ENCODE data around the gene RBMS3.
"Not testable (repeated sequence)": the region's sequence is repeated elsewhere in the genome, so short reads cannot be mapped to it uniquely, and the experiment has no call there.

RBMS3 gene

DNA sequence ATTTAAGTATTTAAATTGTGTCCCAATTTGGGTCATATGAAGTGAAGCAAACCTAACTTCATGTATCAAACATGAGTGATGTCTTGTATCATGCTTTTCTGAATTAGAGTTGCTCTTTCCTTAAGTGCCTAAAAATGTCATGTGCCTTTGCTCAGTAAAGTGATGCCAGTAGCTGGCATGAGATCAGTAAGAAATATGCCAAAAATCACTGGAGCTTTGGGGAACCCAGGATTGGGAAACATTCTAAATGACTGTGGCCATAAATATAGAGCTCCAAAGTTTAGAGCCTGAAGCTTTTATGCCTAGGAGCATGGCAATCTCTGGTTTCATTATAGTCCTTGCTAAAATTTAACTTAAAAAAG, 33.8 kb downstream of the RBMS3 start:
- H3K4me1 Mint-ChIP-seq: no peaks in the 10 kb centered on the region
- peaks cover 4% of the 10 kb centered on the region for H3K9me3 Mint-ChIP-seq
- H3K36me3 Mint-ChIP-seq: no peaks in the 10 kb centered on the region
- H3K27ac Mint-ChIP-seq: no peak overlapping the region
- no peak for DNase-seq (ENCODE audit: low spot score in 2 of 2)
- ATAC-seq: no peak
- no peak overlapping the region for H3K4me3 Mint-ChIP-seq

DNA sequence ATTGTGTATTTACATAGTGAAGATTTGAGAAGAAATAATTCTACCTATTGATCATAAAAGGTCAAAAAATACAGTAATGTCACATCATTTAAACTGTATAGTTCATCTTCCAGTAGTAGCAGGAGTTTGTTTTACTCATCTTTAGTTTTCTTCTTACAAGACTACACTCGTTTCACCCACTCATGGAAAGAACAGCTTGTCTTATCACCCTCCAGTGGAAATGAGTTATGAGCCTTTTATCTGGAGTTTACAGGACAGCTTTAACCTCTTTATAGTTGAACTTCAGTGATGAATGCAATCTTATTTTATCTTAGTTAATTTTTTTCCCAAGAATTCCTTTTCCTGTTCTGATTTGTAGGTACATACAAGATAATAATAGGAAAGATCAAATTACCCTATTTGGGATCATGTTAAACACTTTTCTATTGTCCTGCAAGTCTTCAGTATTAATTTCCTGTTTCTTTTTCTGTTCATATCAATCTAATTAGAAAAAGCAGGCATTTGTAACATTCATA, 36.8 kb downstream of the RBMS3 start:
- no peaks in the 10 kb centered on the region for H3K36me3 Mint-ChIP-seq
- H3K4me3 Mint-ChIP-seq: no peak overlapping the region
- peaks cover 1% of the 10 kb centered on the region for H3K9me3 Mint-ChIP-seq
- no peak for ATAC-seq
- no peak overlapping the region for H3K27ac Mint-ChIP-seq
- DNase-seq (ENCODE audit: low spot score in 2 of 2): no peak
- no peaks in the 10 kb centered on the region for H3K4me1 Mint-ChIP-seq

DNA sequence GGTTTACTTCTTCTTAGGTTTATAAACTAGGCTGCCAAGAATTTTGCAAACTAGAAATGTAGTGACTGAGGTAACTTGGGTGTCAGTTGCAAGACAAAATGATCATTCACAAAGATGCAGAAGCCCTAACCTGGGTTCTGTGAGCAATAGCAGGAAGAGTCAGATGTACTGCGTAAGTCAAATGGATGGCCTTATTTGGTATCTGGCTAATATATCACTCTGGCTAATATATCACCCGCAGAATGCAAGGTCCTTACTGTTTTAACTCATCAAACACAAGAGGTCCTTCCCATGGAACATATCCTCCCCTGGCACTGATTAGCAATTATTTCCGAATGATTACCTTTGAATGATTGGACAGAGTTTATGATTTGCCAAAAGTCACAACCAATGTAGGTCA, 37.4 kb downstream of the RBMS3 start:
- Mint-ChIP-seq H3K36me3 (no peaks in the 10 kb centered on the region), H3K4me3 (no peak overlapping the region), H3K27ac (no peak overlapping the region), H3K4me1 (no peaks in the 10 kb centered on the region), H3K9me3 (no peaks in the 10 kb centered on the region)
- ATAC-seq (no peak), DNase-seq (ENCODE audit: low spot score in 2 of 2) (no peak)

DNA sequence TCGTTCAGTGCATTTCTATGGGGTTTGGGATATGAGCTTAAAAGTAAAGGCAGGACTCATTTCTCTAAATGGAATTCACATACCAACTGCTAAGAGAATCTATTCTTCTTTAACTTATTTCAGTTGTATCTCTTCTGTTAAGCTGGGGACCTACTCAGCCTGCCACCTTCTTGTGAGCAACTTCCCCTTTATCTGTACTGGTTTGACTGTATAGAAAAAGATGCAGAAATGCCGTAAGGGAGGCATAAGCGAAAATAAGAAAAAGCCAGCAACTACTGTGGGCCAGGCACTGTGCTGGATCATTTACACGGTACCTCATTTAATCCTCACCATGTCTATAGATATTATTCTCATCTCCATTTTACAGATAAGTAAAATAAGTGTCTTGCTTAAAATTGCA, 38.4 kb downstream of the RBMS3 start:
- Mint-ChIP-seq H3K4me1 (no peaks in the 10 kb centered on the region), H3K4me3 (no peak overlapping the region), H3K9me3 (no peaks in the 10 kb centered on the region), H3K27ac (no peak overlapping the region), H3K36me3 (no peaks in the 10 kb centered on the region)
- DNase-seq (ENCODE audit: low spot score in 2 of 2) (no peak), ATAC-seq (no peak)

DNA sequence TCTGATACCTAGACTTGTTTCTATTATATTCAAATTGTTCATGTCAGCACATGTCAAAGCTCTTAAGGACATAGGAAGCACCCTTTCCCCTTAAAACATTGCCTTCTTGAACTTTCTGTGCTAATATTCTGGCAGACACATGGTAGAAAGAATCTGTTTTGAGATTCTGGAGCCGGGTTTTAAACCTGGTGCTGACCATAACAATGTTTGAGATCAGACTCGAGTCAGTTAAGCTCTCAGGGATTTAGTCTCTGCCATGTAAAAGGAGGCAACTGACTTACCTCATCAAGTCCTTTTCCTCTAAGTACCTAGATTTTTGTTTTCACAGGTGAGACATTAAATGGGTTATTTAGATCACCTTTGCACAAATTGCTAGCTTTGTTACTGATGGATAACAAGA, 38.9 kb downstream of the RBMS3 start:
- no peak for DNase-seq (ENCODE audit: low spot score in 2 of 2)
- Mint-ChIP-seq H3K4me1 (no peaks in the 10 kb centered on the region), H3K4me3 (no peak overlapping the region), H3K9me3 (no peaks in the 10 kb centered on the region), H3K36me3 (no peaks in the 10 kb centered on the region), H3K27ac (no peak overlapping the region)
- no peak for ATAC-seq

DNA sequence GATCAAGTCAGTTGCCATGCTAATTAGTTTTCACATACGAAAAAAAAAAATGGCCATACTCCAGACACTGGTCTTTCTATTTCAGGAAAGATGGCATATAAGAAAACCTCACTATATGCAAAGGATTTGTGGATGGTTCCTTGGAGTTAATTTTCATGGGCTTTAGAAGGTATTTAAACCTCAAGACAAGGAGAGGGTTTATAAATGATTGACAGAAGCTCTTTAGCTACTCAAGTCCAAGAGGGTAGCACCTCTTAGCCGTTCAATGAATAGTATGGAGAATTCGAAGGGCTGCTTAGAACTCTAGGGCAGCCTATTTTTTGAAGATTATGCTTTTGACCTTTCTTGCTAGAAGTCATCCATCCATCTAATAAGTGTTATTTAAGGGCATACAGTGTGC, 41.7 kb downstream of the RBMS3 start:
- DNase-seq (ENCODE audit: low spot score in 2 of 2) (no peak), ATAC-seq (no peak)
- Mint-ChIP-seq H3K4me3 (no peak overlapping the region), H3K9me3 (peaks cover 5% of the 10 kb centered on the region), H3K27ac (no peak overlapping the region), H3K36me3 (no peaks in the 10 kb centered on the region), H3K4me1 (no peaks in the 10 kb centered on the region)

DNA sequence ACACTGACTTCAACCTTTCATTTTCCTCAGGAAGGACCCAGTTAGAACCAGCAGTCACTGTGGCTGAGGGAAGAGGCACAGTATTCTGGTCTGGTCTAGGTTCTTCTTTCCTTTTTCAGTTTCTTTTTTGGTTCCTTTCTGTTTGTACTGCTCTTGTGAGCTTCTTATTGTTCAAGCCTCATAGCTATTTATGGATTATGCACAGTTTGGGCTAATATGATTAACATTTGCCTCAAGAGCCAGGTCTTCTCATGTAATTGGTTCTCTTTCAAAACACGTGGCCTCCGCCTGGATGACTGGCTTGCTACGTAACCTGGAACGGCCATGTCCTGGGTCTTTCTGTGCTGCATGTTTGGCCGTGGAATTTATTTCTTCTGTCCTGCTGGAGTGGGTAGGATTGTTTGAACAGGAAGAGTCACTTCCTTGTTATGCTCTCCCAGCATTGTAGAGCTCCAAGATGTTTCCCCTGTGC, 43.3 kb downstream of the RBMS3 start:
- no peak overlapping the region for H3K27ac Mint-ChIP-seq
- peaks cover 5% of the 10 kb centered on the region for H3K9me3 Mint-ChIP-seq
- no peak for DNase-seq (ENCODE audit: low spot score in 2 of 2)
- no peak overlapping the region for H3K4me3 Mint-ChIP-seq
- H3K4me1 Mint-ChIP-seq: no peaks in the 10 kb centered on the region
- no peak for ATAC-seq
- H3K36me3 Mint-ChIP-seq: no peaks in the 10 kb centered on the region

DNA sequence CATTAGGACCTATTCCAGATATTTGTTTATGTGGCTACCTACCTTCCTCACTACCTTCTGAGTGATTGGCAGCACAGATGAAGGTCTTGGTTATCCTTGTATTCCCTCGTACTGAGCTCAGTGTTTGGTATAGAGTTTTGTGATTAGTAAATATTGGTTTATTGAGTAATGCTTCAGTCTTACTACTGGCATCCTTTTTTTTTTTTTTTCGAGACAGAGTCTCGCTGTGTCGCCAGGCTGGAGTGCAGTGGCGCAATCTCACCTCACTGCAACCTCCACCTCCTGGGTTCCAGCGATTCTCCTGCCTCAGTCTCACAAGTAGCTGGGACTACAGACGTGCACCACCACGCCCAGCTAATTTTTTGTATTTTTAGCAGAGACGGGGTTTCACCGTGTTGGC, 45.7 kb downstream of the RBMS3 start:
- not testable (repeated sequence) for H3K36me3 Mint-ChIP-seq; H3K4me3 Mint-ChIP-seq; DNase-seq (ENCODE audit: low spot score in 2 of 2); ATAC-seq; H3K9me3 Mint-ChIP-seq; H3K27ac Mint-ChIP-seq; H3K4me1 Mint-ChIP-seq

DNA sequence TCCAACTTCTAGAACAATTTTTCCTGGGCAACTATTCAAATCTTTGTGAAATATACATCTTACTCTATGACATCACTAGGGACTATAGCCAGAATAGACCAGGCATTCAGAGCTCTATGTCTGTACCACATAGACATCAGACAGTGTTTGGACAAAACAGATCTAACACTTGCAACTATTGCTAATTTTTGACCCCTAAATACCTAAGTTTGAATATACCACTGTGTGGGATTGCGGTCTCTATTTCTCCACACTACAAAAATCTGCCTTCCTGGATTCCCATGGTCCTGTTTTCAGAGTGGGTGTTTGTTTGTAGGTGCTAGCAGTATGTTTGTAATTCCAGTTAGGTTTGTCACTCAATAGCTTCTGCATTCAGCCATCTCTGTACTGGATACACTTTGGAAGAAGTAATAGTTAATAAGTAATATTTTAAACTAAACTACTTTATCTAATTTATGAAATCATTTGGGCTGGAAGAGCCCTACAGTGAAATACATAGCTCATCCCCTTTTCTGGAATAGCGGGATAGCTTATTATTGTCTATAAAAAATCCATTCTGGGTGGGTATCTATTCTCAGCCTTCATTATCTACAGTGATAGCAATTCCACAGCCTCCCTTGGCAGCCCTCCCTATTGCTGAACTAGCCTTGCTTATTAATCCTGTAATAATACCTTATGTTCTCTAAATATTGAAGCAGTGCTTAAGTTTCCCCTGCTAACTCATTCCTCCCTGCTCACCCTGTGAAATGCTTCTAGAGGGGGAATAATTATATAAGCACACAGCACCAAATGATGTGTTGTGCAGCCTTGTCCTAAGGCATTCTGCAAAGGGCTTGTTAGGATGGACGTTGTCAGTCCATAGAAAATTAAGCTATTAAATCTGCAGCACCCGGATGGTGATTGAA, 49.4 kb downstream of the RBMS3 start:
- no peak overlapping the region for H3K27ac Mint-ChIP-seq
- H3K4me1 Mint-ChIP-seq: no peaks in the 10 kb centered on the region
- H3K9me3 Mint-ChIP-seq: peaks cover 5% of the 10 kb centered on the region
- DNase-seq (ENCODE audit: low spot score in 2 of 2) (no peak), ATAC-seq (no peak)
- H3K4me3 Mint-ChIP-seq: no peak overlapping the region
- no peaks in the 10 kb centered on the region for H3K36me3 Mint-ChIP-seq

DNA sequence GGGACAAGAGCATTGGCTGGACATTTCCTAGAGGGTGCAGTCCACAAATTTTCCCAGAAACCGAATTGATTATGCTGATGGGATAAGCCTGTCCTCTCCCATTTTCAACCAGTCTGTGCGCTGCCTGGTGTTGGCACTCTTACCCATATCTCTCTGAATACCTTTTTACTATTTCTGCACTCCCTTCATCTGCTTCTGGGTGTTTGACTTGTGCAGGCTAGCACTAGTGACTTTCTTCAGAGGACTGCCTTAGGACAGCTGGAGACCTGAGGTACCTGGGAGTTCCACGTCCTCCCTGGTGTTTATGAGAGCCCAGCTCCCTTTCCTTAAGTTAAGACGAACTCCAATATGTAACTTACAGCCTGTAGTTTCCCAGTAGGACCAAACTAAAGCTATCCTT, 50.2 kb downstream of the RBMS3 start:
- Mint-ChIP-seq H3K4me3 (no peak overlapping the region), H3K4me1 (no peaks in the 10 kb centered on the region), H3K9me3 (peaks cover 5% of the 10 kb centered on the region), H3K27ac (no peak overlapping the region), H3K36me3 (no peaks in the 10 kb centered on the region)
- DNase-seq (ENCODE audit: low spot score in 2 of 2): no peak
- ATAC-seq: no peak

DNA sequence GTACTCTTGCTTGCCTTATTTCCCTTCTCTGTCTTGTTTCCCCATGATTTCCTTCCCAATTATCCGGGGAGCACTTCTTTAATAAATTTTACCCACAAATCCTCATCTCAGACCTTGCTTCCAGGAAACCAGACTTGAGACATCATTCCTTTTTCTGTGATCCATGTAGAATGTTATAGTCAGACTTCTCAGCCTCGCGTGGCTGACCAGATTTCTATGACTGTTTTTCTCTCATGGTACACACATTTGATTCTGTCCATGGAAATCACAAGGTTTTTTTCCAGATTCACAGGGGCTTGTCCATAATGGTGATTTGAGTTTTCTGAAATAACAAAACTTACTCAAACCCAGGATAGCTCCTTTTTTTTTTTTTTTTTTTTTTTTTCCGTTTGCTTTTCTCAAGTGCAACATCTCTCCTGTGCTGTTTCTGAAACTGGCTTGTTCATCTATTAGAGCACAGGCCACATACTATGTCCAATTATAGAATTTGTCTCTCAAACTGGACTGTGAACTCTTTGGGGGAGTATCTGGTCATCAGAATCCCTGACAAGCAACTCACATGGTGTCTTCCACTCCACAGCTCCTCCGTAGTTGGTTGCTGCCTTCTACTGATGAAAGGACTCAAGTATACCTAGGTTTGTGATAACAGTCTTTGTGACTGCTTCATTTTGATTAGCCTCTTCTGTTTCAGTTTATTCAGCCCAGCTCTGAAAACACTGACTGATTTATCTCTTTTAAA, 50.8 kb downstream of the RBMS3 start:
- no peaks in the 10 kb centered on the region for H3K4me1 Mint-ChIP-seq
- no peak overlapping the region for H3K27ac Mint-ChIP-seq

DNA sequence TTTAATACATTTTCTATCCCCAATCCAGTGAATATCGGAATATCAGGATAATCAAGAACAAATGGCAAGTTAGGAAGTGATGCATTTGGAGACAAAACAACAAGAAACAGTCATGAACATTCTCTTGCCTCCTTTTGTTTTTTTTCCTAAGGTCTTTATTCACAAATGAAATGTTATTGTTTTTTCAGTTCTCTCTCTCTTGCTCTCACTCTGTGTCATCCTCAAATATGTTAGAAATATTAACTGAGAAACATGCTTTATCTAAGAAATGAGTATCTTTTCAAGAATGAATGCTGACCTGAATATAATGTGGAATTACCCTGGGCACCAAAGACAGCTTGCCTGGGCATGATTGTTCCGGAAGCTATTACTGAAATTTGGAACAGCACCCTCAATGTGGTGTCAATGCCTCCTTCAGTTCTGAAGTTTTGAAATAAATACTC, 51.3 kb downstream of the RBMS3 start:
- Mint-ChIP-seq H3K9me3 (peaks cover 2% of the 10 kb centered on the region), H3K4me1 (no peaks in the 10 kb centered on the region), H3K36me3 (no peaks in the 10 kb centered on the region), H3K4me3 (no peak overlapping the region), H3K27ac (no peak overlapping the region)
- ATAC-seq (peak; percentile 53), DNase-seq (ENCODE audit: low spot score in 2 of 2) (no peak)

More for the DNA sequence above, 50.8 kb downstream of the RBMS3 start:
- Mint-ChIP-seq H3K36me3 (no peaks in the 10 kb centered on the region), H3K4me3 (no peak overlapping the region), H3K9me3 (peaks cover 2% of the 10 kb centered on the region)
- DNase-seq (ENCODE audit: low spot score in 2 of 2) (no peak), ATAC-seq (no peak)

DNA sequence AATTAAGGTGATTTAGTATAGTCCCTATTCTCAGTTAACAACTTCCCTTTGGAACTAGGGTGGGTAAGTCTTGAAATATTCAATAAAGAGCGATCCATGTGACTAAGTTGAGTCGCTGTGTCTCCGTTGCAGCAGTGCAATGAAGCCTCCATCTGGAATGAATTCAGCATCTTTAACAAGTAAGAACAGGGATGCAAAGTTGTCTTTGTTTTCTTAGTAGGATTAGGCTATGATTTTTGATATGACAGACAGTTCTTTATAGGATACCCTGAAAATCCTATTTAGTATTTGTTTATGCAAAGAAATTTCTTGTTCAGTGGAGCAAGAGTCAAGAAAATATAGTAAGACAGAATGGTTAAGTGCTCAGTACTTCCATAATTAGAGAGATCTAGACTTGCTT, 52.7 kb downstream of the RBMS3 start:
- Mint-ChIP-seq H3K9me3 (no peaks in the 10 kb centered on the region), H3K27ac (no peak overlapping the region), H3K36me3 (no peaks in the 10 kb centered on the region), H3K4me1 (no peaks in the 10 kb centered on the region), H3K4me3 (no peak overlapping the region)
- DNase-seq (ENCODE audit: low spot score in 2 of 2) (no peak), ATAC-seq (no peak)

DNA sequence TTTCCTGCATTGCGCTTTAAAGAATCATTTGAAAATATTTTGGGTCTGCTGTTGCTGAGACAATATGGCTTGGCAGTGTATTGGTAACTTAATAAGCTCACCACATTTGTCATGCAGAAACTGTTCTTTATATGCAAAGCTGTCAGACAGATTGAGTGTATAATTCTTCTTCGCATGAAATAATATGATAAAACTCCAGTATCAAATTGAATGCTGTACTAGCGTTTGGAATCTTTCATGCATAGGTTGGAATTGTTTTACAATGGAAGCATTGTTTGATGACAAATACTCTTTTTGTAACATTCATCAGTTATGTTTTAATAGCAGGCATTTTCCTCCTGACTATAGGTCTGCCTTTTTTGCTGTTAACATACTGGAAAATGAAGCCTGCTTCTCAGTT, 53.8 kb downstream of the RBMS3 start:
- ATAC-seq (no peak), DNase-seq (ENCODE audit: low spot score in 2 of 2) (no peak)
- Mint-ChIP-seq H3K4me1 (no peaks in the 10 kb centered on the region), H3K4me3 (no peak overlapping the region), H3K27ac (no peak overlapping the region), H3K36me3 (no peaks in the 10 kb centered on the region), H3K9me3 (peaks cover 2% of the 10 kb centered on the region)

DNA sequence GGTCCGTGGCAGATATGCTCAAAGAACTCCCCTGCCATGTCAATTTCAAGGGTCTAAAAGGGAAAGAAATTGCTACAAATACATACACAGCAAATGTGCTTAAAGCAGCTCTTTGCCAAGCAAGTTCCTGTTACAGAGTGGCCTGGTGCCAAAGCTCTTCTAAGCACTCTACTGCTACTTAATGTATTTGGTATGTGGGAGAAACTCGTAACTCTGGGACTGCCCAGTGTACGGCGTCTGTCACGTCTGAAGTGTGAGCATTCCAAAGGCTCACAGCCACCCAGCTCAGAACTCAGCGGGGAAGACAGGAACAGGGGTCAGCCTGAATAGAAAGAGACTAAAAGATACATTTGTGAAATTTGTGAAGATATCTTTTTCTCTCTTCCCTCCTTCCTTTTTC, 54.6 kb downstream of the RBMS3 start:
- DNase-seq (ENCODE audit: low spot score in 2 of 2) (no peak), ATAC-seq (no peak)
- H3K4me3 Mint-ChIP-seq: no peak overlapping the region
- H3K36me3 Mint-ChIP-seq: no peaks in the 10 kb centered on the region
- no peak overlapping the region for H3K27ac Mint-ChIP-seq
- H3K4me1 Mint-ChIP-seq: no peaks in the 10 kb centered on the region
- peaks cover 2% of the 10 kb centered on the region for H3K9me3 Mint-ChIP-seq

DNA sequence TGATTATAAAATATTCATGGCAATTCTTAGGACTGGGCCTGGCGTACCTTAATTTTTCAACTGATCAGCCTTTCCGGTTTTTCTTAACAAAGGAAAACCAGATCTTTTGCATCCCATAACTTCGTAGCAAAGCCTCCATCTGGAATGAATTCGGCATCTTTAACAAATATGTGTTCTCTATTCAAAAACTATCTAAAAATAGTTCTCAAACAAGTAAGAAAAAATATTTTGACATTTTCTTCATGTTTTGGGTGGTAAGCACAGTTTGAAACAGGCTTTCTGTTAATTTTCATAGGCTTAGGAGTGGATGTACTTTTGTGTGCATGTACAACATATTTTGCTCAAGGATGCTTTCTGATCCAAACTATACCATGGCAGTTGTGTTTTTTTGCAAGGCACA, 55.1 kb downstream of the RBMS3 start:
- no peak for DNase-seq (ENCODE audit: low spot score in 2 of 2)
- ATAC-seq: no peak
- Mint-ChIP-seq H3K4me3 (no peak overlapping the region), H3K9me3 (peaks cover 2% of the 10 kb centered on the region), H3K36me3 (no peaks in the 10 kb centered on the region), H3K4me1 (no peaks in the 10 kb centered on the region), H3K27ac (no peak overlapping the region)
